CD4-positive, alpha-beta T cell (primary cell): ENCODE data around the gene C15orf62. TPM values are rescaled to one million over a fixed set of nuclear protein-coding genes. Genes with fewer than 3 reads are reported as not detected.

Experiments
- ATAC-seq: fragments of 200-7000 bp; cut with Tn5 transposase; one replicate; pipeline ENCODE4 v1.10.0; 2022; ENCODE audit warnings: mild to moderate bottlenecking; ENCODE audit not compliant: poor library complexity
- CTCF ChIA-PET: fragments of 350-600 bp; sonication (Branson Sonifier 250); formaldehyde crosslinking; loops from one replicate; lab custom pipeline; 2021; ENCODE audit warnings: antibody characterized with exemption, inconsistent platforms; lab: Charles Lee
- POLR2A ChIA-PET: fragments of 350-600 bp; sonication (Branson Sonifier 250); formaldehyde crosslinking; loops from one replicate; lab custom pipeline; 2021; ENCODE audit warnings: antibody characterized with exemption, inconsistent platforms; lab: Charles Lee
- DNase-seq, 14 experiments: peaks; one replicate each; pipeline ENCODE4 v3.0.0-alpha.2; 2013 to 2020; ENCODE audit warnings: mixed read lengths in 2 of 14
- H3K27ac ChIP-seq, 2 donors: one replicate each; pipeline versions ENCODE4 v1.5.1 to v1.7.0; 2013; ENCODE audit warnings: low read length in 2 of 2, low read depth in 1 of 2, mild to moderate bottlenecking in 1 of 2
- H3K27me3 ChIP-seq, 2 experiments: 1 replicate in 1 of 2; 2 replicates in 1 of 2; pipeline versions ENCODE4 v1.6.1 to v1.7.0; 2013; ENCODE audit warnings: low read length in 2 of 2, control low read depth in 1 of 2, mild to moderate bottlenecking in 1 of 2, moderate library complexity in 1 of 2; ENCODE audit not compliant: insufficient read depth in 2 of 2, control insufficient read depth in 1 of 2
- H3K36me3 ChIP-seq: one replicate; pipeline ENCODE4 v1.6.1; 2013; ENCODE audit warnings: low read length, control low read depth; ENCODE audit not compliant: insufficient read depth
- H3K4me1 ChIP-seq: one replicate; pipeline ENCODE4 v1.6.1; 2013; ENCODE audit warnings: low read length, control low read depth; ENCODE audit not compliant: insufficient read depth
- H3K4me3 ChIP-seq: one replicate; pipeline ENCODE4 v1.5.1; 2013; ENCODE audit warnings: mild to moderate bottlenecking, low read length, moderate library complexity
- H3K9me3 ChIP-seq, 2 experiments: 1 replicate in 1 of 2; 2 replicates in 1 of 2; pipeline versions ENCODE4 v1.6.1 to v1.7.0; 2013; ENCODE audit warnings: low read length in 2 of 2, mild to moderate bottlenecking in 2 of 2, control low read depth in 1 of 2, moderate library complexity in 1 of 2; ENCODE audit not compliant: control insufficient read depth in 1 of 2, insufficient read depth in 1 of 2
- H3K27ac Mint-ChIP-seq: one replicate; pipeline ENCODE4 v1.8.0; 2020; ENCODE audit warnings: mixed read lengths
- H3K27me3 Mint-ChIP-seq: one replicate; pipeline ENCODE4 v1.8.0; 2021; ENCODE audit warnings: mixed read lengths
- H3K36me3 Mint-ChIP-seq: one replicate; pipeline ENCODE4 v1.8.0; 2021; ENCODE audit warnings: low read depth, mixed read lengths
- H3K4me1 Mint-ChIP-seq: one replicate; pipeline ENCODE4 v1.8.0; 2021; ENCODE audit warnings: low read depth, mixed read lengths
- H3K4me3 Mint-ChIP-seq: one replicate; pipeline ENCODE4 v1.8.0; 2020; ENCODE audit warnings: mild to moderate bottlenecking, mixed read lengths
- H3K9me3 Mint-ChIP-seq: one replicate; pipeline ENCODE4 v1.8.0; 2020; ENCODE audit warnings: mixed read lengths
- intact Hi-C, 2 experiments: fragments of 100-400 bp; cut with DNase I in 1 of 2; cut with micrococcal nuclease in 1 of 2; formaldehyde crosslinking; loops; one replicate each; pipeline versions ENCODE4 v1.15.1 to v1.9.0; 2023 to 2025; cut with DNase I, micrococcal nuclease
- total RNA-seq, 174 experiments: library from RNA in 2 of 174; stranded (reverse) in 2 of 174; gene quantifications; one replicate each; pipeline ENCODE4 v1.2.3 and lab custom pipeline; 2021 to 2026
- TF ChIP-seq, protein P1 (sequence below): fragments of 200-600 bp; IDR thresholded peaks from one replicate; pipeline ENCODE4 v1.8.0; 2022; ENCODE audit warnings: antibody characterized with exemption, mild to moderate bottlenecking

Gene C15orf62
- total RNA-seq, 2 experiments from 2014 or later = 0.77 to 0.98 TPM

DNA sequence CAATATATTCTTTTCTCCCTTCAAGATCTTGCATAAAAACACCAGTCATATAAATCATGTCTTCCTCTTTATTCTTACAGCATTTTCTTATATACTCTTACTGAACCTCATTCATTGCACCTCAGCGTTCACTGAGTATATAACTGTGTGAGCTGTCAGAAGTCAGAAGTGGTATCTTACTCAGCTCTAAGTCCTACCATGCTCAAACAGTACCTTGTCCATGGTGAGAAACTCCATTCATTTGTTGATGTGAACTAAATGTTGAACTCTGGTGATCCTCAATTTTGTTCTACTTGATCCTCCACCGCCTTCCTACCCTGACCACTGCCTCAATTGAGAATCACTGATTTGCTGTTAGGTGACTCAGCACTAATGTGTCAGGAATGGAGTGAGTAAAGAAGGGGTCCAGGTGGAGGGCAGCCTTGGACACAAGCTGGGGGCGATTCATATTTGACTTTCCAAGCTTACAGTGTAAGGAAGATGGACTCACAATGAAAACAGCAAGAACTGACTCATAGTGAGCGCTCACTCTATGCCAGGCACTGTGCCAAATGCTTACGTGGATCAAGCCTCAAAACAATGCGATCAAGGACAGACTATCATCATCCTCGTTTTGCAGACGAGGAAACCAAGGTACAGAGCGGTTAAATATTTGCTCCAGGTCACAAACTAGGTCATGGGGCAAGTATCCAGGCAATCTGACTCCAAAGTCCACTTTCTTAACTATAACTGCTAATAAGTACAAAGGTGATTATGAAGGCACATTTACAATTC is 23.6 kb downstream of the C15orf62 start:
- no peak overlapping the region for H3K4me3 ChIP-seq
- DNase-seq (no peak), ATAC-seq (no peak)
- H3K4me1 ChIP-seq = peaks cover 10% of the 10 kb centered on the region
- Mint-ChIP-seq H3K27ac (no peak overlapping the region), H3K4me3 (no peak overlapping the region), H3K4me1 (peaks cover 16% of the 10 kb centered on the region), H3K27me3 (no peaks in the 10 kb centered on the region), H3K36me3 (peaks cover 21% of the 10 kb centered on the region), H3K9me3 (no peaks in the 10 kb centered on the region)
- peaks cover 13% of the 10 kb centered on the region for H3K36me3 ChIP-seq
- H3K27me3 ChIP-seq = no peaks in the 10 kb centered on the region
- ChIA-PET POLR2A (no interaction called here), CTCF (interaction anchor here (1.9 kb wide), 1 partner anchor 11 kb away, joined by 5 read pairs; no protein-coding TSS in a partner anchor)
- H3K27ac ChIP-seq = no peak overlapping the region
- intact Hi-C loops = no loop called here
- TF ChIP-seq, protein P1, sequence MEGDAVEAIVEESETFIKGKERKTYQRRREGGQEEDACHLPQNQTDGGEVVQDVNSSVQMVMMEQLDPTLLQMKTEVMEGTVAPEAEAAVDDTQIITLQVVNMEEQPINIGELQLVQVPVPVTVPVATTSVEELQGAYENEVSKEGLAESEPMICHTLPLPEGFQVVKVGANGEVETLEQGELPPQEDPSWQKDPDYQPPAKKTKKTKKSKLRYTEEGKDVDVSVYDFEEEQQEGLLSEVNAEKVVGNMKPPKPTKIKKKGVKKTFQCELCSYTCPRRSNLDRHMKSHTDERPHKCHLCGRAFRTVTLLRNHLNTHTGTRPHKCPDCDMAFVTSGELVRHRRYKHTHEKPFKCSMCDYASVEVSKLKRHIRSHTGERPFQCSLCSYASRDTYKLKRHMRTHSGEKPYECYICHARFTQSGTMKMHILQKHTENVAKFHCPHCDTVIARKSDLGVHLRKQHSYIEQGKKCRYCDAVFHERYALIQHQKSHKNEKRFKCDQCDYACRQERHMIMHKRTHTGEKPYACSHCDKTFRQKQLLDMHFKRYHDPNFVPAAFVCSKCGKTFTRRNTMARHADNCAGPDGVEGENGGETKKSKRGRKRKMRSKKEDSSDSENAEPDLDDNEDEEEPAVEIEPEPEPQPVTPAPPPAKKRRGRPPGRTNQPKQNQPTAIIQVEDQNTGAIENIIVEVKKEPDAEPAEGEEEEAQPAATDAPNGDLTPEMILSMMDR = no peak
- H3K9me3 ChIP-seq = no peaks in the 10 kb centered on the region

DNA sequence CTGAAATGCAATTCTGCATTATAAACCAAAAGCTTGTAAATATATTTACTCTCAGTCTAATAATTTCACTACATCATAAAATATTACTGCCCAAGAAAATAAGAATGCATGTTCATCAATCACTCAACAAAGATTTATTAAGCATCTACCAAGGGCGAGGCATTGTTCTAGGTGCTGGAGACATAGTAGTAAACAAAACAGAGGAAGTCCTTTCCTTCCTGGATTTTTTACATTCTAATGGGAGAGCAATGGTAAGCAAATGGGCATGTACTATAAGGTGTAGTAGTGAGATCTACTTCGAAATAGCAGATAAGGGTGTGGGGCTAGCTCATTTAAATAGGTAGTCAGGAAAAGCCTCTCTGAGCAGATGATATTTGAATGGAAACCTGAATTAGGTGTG is 26.3 kb downstream of the C15orf62 start:
- intact Hi-C loops = no loop called here
- Mint-ChIP-seq H3K4me3 (no peak overlapping the region), H3K27me3 (no peaks in the 10 kb centered on the region), H3K4me1 (peaks cover 24% of the 10 kb centered on the region), H3K9me3 (no peaks in the 10 kb centered on the region), H3K27ac (no peak overlapping the region), H3K36me3 (peaks cover 39% of the 10 kb centered on the region)
- Histone ChIP-seq H3K4me3 (no peak overlapping the region), H3K4me1 (no peaks in the 10 kb centered on the region), H3K9me3 (no peaks in the 10 kb centered on the region), H3K27ac (no peak overlapping the region), H3K36me3 (peaks cover 19% of the 10 kb centered on the region), H3K27me3 (no peaks in the 10 kb centered on the region)
- ChIA-PET POLR2A (no interaction called here), CTCF (interaction anchor here (1.0 kb wide), 1 partner anchor 14 kb away, joined by 4 read pairs; no protein-coding TSS in a partner anchor)
- ATAC-seq (no peak), DNase-seq (no peak)
- TF ChIP-seq, protein P1 = no peak

DNA sequence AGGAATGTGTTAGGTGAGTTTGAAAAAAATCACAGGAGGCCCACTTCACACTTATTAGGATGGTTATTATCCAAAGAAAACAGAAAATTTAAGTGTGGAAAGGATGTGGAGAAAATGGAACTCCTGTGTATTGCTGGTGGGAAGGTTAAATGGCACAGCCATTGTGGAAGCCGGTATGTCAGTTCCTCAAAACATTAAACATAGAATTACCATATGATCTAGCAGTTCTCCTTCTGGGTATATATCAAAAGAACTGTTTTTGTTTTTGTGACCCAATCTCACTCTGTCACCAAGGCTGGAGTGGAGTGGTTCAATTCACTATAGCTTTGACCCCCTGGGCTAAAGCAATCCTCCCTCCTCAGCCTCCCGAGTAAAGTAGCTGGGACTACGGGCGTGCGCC is 26.7 kb downstream of the C15orf62 start:
- H3K4me3 Mint-ChIP-seq = no peak overlapping the region
- DNase-seq (no peak), ATAC-seq (no peak)
- H3K36me3 ChIP-seq = peaks cover 19% of the 10 kb centered on the region
- no peak overlapping the region for H3K27ac ChIP-seq
- no peaks in the 10 kb centered on the region for H3K27me3 ChIP-seq
- H3K27ac Mint-ChIP-seq = no peak overlapping the region
- intact Hi-C loops = no loop called here
- no peaks in the 10 kb centered on the region for H3K27me3 Mint-ChIP-seq
- POLR2A ChIA-PET = no interaction called here
- TF ChIP-seq, protein P1 = no peak
- H3K9me3 ChIP-seq = no peaks in the 10 kb centered on the region
- no peak overlapping the region for H3K4me3 ChIP-seq
- no peaks in the 10 kb centered on the region for H3K4me1 ChIP-seq
- no peaks in the 10 kb centered on the region for H3K9me3 Mint-ChIP-seq
- peaks cover 24% of the 10 kb centered on the region for H3K4me1 Mint-ChIP-seq
- peaks cover 42% of the 10 kb centered on the region for H3K36me3 Mint-ChIP-seq
- CTCF ChIA-PET = interaction anchor here (1.0 to 1.1 kb wide), 2 partner anchors 9 to 14 kb away, joined by 3 to 4 read pairs; no protein-coding TSS in a partner anchor
